GM23338 (cell line): ENCODE measurements around the gene GPC5. TPM values are rescaled to one million over a fixed set of nuclear protein-coding genes. Genes with fewer than 3 reads are reported as not detected.

Experiments used
- ATAC-seq: fragments of 200-7000 bp; cut with Tn5 transposase; 3 replicates; pipeline ENCODE4 v1.9.1; 2020
- DNase-seq: peaks from one replicate; pipeline ENCODE4 v3.0.0-alpha.2; 2015; ENCODE audit warnings: low spot score
- H2AFZ ChIP-seq: fragments of 200-600 bp; sonication (generic); 2 replicates; pipeline ENCODE4 v1.8.0; 2016; ENCODE audit warnings: antibody characterized with exemption, mild to moderate bottlenecking, moderate library complexity
- H3F3A ChIP-seq: fragments of 200-600 bp; sonication (generic); replicated peaks from 2 replicates; pipeline ENCODE4 v1.8.0; 2017; ENCODE audit warnings: antibody characterized with exemption, mixed run types, low read depth
- H3K27ac ChIP-seq: fragments of 200-600 bp; sonication (generic); 2 replicates; pipeline ENCODE4 v1.6.1; 2016; ENCODE audit warnings: low read depth
- H3K27me3 ChIP-seq: fragments of 200-600 bp; sonication (generic); 2 replicates; pipeline ENCODE4 v1.8.0; 2016; ENCODE audit warnings: mild to moderate bottlenecking, mixed run types, moderate library complexity; ENCODE audit not compliant: insufficient read depth
- H3K36me3 ChIP-seq: fragments of 200-600 bp; sonication (generic); 2 replicates; pipeline ENCODE4 v1.8.0; 2016; ENCODE audit warnings: mild to moderate bottlenecking; ENCODE audit not compliant: insufficient read depth
- H3K4me1 ChIP-seq: fragments of 200-600 bp; sonication (generic); 2 replicates; pipeline ENCODE4 v1.8.0; 2016; ENCODE audit warnings: mild to moderate bottlenecking, moderate library complexity; ENCODE audit not compliant: insufficient read depth
- H3K4me2 ChIP-seq: fragments of 200-600 bp; sonication (generic); 2 replicates; pipeline ENCODE4 v1.7.1; 2017; ENCODE audit warnings: mixed run types
- H3K4me3 ChIP-seq: fragments of 200-600 bp; sonication (generic); 2 replicates; pipeline ENCODE4 v1.6.1; 2016; ENCODE audit warnings: mixed run types
- H3K79me2 ChIP-seq: fragments of 200-600 bp; sonication (generic); replicated peaks from 2 replicates; pipeline ENCODE4 v1.8.0; 2017; ENCODE audit warnings: mild to moderate bottlenecking; ENCODE audit not compliant: insufficient read depth
- H3K9me2 ChIP-seq: fragments of 200-600 bp; sonication (generic); 2 replicates; pipeline ENCODE4 v1.8.0; 2017; ENCODE audit not compliant: insufficient read depth
- H4K20me1 ChIP-seq: fragments of 200-600 bp; sonication (generic); replicated peaks from 2 replicates; pipeline ENCODE4 v1.8.0; 2017; ENCODE audit warnings: mild to moderate bottlenecking; ENCODE audit not compliant: insufficient read depth
- H3K27ac Mint-ChIP-seq: 2 replicates; pipeline ENCODE4 v1.8.0; 2020; ENCODE audit warnings: inconsistent platforms, mild to moderate bottlenecking, moderate library complexity, mixed read lengths
- H3K27me3 Mint-ChIP-seq: 3 replicates; pipeline ENCODE4 v1.8.0; 2022; ENCODE audit warnings: low read depth, mild to moderate bottlenecking, moderate library complexity, mixed read lengths, inconsistent platforms; ENCODE audit not compliant: insufficient read depth, poor library complexity
- H3K36me3 Mint-ChIP-seq: 3 replicates; pipeline ENCODE4 v1.8.0; 2021; ENCODE audit warnings: low read depth, mild to moderate bottlenecking, inconsistent platforms, moderate library complexity, mixed read lengths
- H3K4me1 Mint-ChIP-seq: 3 replicates; pipeline ENCODE4 v1.8.0; 2020; ENCODE audit warnings: mild to moderate bottlenecking, inconsistent platforms, mixed read lengths
- H3K4me3 Mint-ChIP-seq: 3 replicates; pipeline ENCODE4 v1.8.0; 2021; ENCODE audit warnings: moderate library complexity, mild to moderate bottlenecking, inconsistent platforms, mixed read lengths
- H3K9me3 Mint-ChIP-seq: 3 replicates; pipeline ENCODE4 v1.8.0; 2020; ENCODE audit warnings: moderate library complexity, mild to moderate bottlenecking, inconsistent platforms, mixed read lengths
- CREB1 ChIP-seq: fragments of 250-450 bp; sonication (Bioruptor Pico); IDR thresholded peaks from 2 replicates; pipeline ENCODE4 v1.5.0; 2020; ENCODE audit warnings: low read depth, mild to moderate bottlenecking, moderate library complexity
- EZH2 ChIP-seq: fragments of 200-600 bp; sonication (generic); IDR thresholded peaks from one replicate; pipeline ENCODE4 v1.8.0; 2017; ENCODE audit warnings: antibody characterized with exemption, mild to moderate bottlenecking, low read depth; ENCODE audit not compliant: unreplicated experiment
- JUNB ChIP-seq: IDR thresholded peaks from one replicate; pipeline ENCODE4 v1.6.1; 2016; ENCODE audit warnings: antibody characterized with exemption; ENCODE audit not compliant: unreplicated experiment
- NANOG ChIP-seq: IDR thresholded peaks from 2 replicates; pipeline ENCODE4 v1.6.1; 2016; ENCODE audit warnings: antibody characterized with exemption, borderline replicate concordance
- POLR2AphosphoS5 ChIP-seq: IDR thresholded peaks from 2 replicates; pipeline ENCODE4 v1.6.1; 2016; ENCODE audit warnings: antibody characterized with exemption, low read depth
- STAT1 ChIP-seq: IDR thresholded peaks from one replicate; pipeline ENCODE4 v1.6.1; 2016; ENCODE audit warnings: antibody characterized with exemption; ENCODE audit not compliant: unreplicated experiment
- ZNF331 ChIP-seq: fragments of 250-450 bp; sonication (Bioruptor Pico); IDR thresholded peaks from 2 replicates; pipeline ENCODE4 v1.5.0; 2020; ENCODE audit warnings: low read depth, mild to moderate bottlenecking, moderate library complexity
- polyA plus RNA-seq: library from polyadenylated mRNA; unstranded; fragments of >200 nt; fragmentation: Nextera tagmentation; extraction: Ambion mirVana; gene quantifications from 2 replicates; pipeline ENCODE4 v1.2.1, GENCODE V29; 2016
- total RNA-seq: library from RNA; depleted of rRNA; stranded (reverse); fragments of >200 nt; shearing (Covaris generic); gene quantifications from 2 replicates; pipeline ENCODE4 v1.2.3, GENCODE V29; 2014
- TF ChIP-seq, protein P1 (sequence below), 2 experiments: fragments of 200-600 bp in 1 of 2; sonication (generic) in 1 of 2; conservative IDR thresholded peaks; 2 replicates each; pipeline versions ENCODE4 v1.5.1 to v1.6.1; 2016 to 2017; ENCODE audit warnings: antibody characterized with exemption in 2 of 2, low read depth in 2 of 2, mild to moderate bottlenecking in 2 of 2, moderate library complexity in 1 of 2
- TF ChIP-seq, protein P2 (sequence below): IDR thresholded peaks from one replicate; pipeline ENCODE4 v1.6.1; 2018; ENCODE audit warnings: antibody characterized with exemption; ENCODE audit not compliant: unreplicated experiment
- TF ChIP-seq, protein P3 (sequence below): IDR thresholded peaks from 2 replicates; pipeline ENCODE4 v1.6.1; 2016; ENCODE audit warnings: antibody characterized with exemption
- TF ChIP-seq, protein P4 (sequence below): fragments of 250-450 bp; sonication (Bioruptor Pico); IDR thresholded peaks from 2 replicates; pipeline ENCODE4 v1.5.0; 2020; ENCODE audit warnings: mild to moderate bottlenecking, moderate library complexity

The GPC5 gene
- total and polyA plus RNA-seq, 2 experiments from 2014 or later, result 0.95 to 1.1 TPM

- no peak overlapping the region for H3K4me3 ChIP-seq
- TF ChIP-seq JUNB (no peak), STAT1 (no peak), CREB1 (no peak), NANOG (no peak), EZH2 (no peak), ZNF331 (no peak), POLR2AphosphoS5 (no peak)
- TF ChIP-seq, protein P1, sequence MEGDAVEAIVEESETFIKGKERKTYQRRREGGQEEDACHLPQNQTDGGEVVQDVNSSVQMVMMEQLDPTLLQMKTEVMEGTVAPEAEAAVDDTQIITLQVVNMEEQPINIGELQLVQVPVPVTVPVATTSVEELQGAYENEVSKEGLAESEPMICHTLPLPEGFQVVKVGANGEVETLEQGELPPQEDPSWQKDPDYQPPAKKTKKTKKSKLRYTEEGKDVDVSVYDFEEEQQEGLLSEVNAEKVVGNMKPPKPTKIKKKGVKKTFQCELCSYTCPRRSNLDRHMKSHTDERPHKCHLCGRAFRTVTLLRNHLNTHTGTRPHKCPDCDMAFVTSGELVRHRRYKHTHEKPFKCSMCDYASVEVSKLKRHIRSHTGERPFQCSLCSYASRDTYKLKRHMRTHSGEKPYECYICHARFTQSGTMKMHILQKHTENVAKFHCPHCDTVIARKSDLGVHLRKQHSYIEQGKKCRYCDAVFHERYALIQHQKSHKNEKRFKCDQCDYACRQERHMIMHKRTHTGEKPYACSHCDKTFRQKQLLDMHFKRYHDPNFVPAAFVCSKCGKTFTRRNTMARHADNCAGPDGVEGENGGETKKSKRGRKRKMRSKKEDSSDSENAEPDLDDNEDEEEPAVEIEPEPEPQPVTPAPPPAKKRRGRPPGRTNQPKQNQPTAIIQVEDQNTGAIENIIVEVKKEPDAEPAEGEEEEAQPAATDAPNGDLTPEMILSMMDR (conservative IDR thresholded peaks at IDR 0.05; ENCODE audit: low read depth in 2 of 2), result no peak
- TF ChIP-seq, protein P2, sequence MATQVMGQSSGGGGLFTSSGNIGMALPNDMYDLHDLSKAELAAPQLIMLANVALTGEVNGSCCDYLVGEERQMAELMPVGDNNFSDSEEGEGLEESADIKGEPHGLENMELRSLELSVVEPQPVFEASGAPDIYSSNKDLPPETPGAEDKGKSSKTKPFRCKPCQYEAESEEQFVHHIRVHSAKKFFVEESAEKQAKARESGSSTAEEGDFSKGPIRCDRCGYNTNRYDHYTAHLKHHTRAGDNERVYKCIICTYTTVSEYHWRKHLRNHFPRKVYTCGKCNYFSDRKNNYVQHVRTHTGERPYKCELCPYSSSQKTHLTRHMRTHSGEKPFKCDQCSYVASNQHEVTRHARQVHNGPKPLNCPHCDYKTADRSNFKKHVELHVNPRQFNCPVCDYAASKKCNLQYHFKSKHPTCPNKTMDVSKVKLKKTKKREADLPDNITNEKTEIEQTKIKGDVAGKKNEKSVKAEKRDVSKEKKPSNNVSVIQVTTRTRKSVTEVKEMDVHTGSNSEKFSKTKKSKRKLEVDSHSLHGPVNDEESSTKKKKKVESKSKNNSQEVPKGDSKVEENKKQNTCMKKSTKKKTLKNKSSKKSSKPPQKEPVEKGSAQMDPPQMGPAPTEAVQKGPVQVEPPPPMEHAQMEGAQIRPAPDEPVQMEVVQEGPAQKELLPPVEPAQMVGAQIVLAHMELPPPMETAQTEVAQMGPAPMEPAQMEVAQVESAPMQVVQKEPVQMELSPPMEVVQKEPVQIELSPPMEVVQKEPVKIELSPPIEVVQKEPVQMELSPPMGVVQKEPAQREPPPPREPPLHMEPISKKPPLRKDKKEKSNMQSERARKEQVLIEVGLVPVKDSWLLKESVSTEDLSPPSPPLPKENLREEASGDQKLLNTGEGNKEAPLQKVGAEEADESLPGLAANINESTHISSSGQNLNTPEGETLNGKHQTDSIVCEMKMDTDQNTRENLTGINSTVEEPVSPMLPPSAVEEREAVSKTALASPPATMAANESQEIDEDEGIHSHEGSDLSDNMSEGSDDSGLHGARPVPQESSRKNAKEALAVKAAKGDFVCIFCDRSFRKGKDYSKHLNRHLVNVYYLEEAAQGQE, result no peak
- TF ChIP-seq, protein P3, sequence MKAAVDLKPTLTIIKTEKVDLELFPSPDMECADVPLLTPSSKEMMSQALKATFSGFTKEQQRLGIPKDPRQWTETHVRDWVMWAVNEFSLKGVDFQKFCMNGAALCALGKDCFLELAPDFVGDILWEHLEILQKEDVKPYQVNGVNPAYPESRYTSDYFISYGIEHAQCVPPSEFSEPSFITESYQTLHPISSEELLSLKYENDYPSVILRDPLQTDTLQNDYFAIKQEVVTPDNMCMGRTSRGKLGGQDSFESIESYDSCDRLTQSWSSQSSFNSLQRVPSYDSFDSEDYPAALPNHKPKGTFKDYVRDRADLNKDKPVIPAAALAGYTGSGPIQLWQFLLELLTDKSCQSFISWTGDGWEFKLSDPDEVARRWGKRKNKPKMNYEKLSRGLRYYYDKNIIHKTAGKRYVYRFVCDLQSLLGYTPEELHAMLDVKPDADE, result no peak
- no peaks in the 10 kb centered on the region for H3K36me3 Mint-ChIP-seq
- H3K9me2 ChIP-seq, result no peaks in the 10 kb centered on the region
- no peaks in the 10 kb centered on the region for H3K4me1 ChIP-seq
- no peak overlapping the region for H3K4me2 ChIP-seq
- H3K4me3 Mint-ChIP-seq, result no peak overlapping the region
- H3K9me3 Mint-ChIP-seq, result no peaks in the 10 kb centered on the region
- no peaks in the 10 kb centered on the region for H3K27me3 ChIP-seq
- ATAC-seq, result no peak
- no peak overlapping the region for H2AFZ ChIP-seq
- DNase-seq, result no peak
- H4K20me1 ChIP-seq, result no peaks in the 10 kb centered on the region
- no peaks in the 10 kb centered on the region for H3K79me2 ChIP-seq
- H3K27ac ChIP-seq, result no peak overlapping the region
- H3K27me3 Mint-ChIP-seq, result no peaks in the 10 kb centered on the region
- no peaks in the 10 kb centered on the region for H3F3A ChIP-seq
- H3K36me3 ChIP-seq, result no peaks in the 10 kb centered on the region
- no peak overlapping the region for H3K27ac Mint-ChIP-seq
- H3K4me1 Mint-ChIP-seq, result no peaks in the 10 kb centered on the region
Observed at GRCh38 chr13:91456837-91457236, 58.4 kb downstream of the GPC5 start.

GRCh38 chr13:91459485-91459884 is 61.1 kb downstream of the GPC5 start:
- H3K27me3 Mint-ChIP-seq, result no peaks in the 10 kb centered on the region
- H3F3A ChIP-seq, result no peaks in the 10 kb centered on the region
- H3K4me1 Mint-ChIP-seq, result no peaks in the 10 kb centered on the region
- no peaks in the 10 kb centered on the region for H3K36me3 Mint-ChIP-seq
- no peaks in the 10 kb centered on the region for H3K9me3 Mint-ChIP-seq
- no peaks in the 10 kb centered on the region for H3K4me1 ChIP-seq
- H4K20me1 ChIP-seq, result no peaks in the 10 kb centered on the region
- no peaks in the 10 kb centered on the region for H3K36me3 ChIP-seq
- H2AFZ ChIP-seq, result no peak overlapping the region
- no peak overlapping the region for H3K4me3 Mint-ChIP-seq
- no peaks in the 10 kb centered on the region for H3K79me2 ChIP-seq
- no peak overlapping the region for H3K27ac Mint-ChIP-seq
- H3K27ac ChIP-seq, result no peak overlapping the region
- H3K27me3 ChIP-seq, result no peaks in the 10 kb centered on the region
- no peak overlapping the region for H3K4me3 ChIP-seq
- ATAC-seq, result no peak
- no peaks in the 10 kb centered on the region for H3K9me2 ChIP-seq
- H3K4me2 ChIP-seq, result no peak overlapping the region
- DNase-seq, result no peak
- no peak for TF ChIP-seq STAT1
- TF ChIP-seq, protein P4, sequence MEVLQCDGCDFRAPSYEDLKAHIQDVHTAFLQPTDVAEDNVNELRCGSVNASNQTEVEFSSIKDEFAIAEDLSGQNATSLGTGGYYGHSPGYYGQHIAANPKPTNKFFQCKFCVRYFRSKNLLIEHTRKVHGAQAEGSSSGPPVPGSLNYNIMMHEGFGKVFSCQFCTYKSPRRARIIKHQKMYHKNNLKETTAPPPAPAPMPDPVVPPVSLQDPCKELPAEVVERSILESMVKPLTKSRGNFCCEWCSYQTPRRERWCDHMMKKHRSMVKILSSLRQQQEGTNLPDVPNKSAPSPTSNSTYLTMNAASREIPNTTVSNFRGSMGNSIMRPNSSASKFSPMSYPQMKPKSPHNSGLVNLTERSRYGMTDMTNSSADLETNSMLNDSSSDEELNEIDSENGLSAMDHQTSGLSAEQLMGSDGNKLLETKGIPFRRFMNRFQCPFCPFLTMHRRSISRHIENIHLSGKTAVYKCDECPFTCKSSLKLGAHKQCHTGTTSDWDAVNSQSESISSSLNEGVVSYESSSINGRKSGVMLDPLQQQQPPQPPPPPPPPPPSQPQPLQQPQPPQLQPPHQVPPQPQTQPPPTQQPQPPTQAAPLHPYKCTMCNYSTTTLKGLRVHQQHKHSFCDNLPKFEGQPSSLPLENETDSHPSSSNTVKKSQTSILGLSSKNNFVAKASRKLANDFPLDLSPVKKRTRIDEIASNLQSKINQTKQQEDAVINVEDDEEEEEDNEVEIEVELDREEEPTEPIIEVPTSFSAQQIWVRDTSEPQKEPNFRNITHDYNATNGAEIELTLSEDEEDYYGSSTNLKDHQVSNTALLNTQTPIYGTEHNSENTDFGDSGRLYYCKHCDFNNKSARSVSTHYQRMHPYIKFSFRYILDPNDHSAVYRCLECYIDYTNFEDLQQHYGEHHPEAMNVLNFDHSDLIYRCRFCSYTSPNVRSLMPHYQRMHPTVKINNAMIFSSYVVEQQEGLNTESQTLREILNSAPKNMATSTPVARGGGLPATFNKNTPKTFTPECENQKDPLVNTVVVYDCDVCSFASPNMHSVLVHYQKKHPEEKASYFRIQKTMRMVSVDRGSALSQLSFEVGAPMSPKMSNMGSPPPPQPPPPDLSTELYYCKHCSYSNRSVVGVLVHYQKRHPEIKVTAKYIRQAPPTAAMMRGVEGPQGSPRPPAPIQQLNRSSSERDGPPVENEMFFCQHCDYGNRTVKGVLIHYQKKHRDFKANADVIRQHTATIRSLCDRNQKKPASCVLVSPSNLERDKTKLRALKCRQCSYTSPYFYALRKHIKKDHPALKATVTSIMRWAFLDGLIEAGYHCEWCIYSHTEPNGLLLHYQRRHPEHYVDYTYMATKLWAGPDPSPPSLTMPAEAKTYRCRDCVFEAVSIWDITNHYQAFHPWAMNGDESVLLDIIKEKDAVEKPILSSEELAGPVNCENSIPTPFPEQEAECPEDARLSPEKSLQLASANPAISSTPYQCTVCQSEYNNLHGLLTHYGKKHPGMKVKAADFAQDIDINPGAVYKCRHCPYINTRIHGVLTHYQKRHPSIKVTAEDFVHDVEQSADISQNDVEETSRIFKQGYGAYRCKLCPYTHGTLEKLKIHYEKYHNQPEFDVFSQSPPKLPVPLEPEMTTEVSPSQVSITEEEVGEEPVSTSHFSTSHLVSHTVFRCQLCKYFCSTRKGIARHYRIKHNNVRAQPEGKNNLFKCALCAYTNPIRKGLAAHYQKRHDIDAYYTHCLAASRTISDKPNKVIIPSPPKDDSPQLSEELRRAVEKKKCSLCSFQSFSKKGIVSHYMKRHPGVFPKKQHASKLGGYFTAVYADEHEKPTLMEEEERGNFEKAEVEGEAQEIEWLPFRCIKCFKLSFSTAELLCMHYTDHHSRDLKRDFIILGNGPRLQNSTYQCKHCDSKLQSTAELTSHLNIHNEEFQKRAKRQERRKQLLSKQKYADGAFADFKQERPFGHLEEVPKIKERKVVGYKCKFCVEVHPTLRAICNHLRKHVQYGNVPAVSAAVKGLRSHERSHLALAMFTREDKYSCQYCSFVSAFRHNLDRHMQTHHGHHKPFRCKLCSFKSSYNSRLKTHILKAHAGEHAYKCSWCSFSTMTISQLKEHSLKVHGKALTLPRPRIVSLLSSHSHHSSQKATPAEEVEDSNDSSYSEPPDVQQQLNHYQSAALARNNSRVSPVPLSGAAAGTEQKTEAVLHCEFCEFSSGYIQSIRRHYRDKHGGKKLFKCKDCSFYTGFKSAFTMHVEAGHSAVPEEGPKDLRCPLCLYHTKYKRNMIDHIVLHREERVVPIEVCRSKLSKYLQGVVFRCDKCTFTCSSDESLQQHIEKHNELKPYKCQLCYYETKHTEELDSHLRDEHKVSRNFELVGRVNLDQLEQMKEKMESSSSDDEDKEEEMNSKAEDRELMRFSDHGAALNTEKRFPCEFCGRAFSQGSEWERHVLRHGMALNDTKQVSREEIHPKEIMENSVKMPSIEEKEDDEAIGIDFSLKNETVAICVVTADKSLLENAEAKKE (CRISPR knock-in tag), result no peak
